GM21381 (cell line): ENCODE results near the gene RASL11B.
"Not testable (repeated sequence)": the region's sequence is repeated elsewhere in the genome, so short reads cannot be mapped to it uniquely, and the experiment has no call there.

Experiments
- ATAC-seq: cut with Tn5 transposase; IDR thresholded peaks from one replicate; pipeline ENCODE4 v1.9.1; 2021; ENCODE audit warnings: mild to moderate bottlenecking, moderate library complexity; ENCODE audit not compliant: unreplicated experiment

The RASL11B gene, protein sequence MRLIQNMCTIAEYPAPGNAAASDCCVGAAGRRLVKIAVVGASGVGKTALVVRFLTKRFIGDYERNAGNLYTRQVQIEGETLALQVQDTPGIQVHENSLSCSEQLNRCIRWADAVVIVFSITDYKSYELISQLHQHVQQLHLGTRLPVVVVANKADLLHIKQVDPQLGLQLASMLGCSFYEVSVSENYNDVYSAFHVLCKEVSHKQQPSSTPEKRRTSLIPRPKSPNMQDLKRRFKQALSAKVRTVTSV

DNA sequence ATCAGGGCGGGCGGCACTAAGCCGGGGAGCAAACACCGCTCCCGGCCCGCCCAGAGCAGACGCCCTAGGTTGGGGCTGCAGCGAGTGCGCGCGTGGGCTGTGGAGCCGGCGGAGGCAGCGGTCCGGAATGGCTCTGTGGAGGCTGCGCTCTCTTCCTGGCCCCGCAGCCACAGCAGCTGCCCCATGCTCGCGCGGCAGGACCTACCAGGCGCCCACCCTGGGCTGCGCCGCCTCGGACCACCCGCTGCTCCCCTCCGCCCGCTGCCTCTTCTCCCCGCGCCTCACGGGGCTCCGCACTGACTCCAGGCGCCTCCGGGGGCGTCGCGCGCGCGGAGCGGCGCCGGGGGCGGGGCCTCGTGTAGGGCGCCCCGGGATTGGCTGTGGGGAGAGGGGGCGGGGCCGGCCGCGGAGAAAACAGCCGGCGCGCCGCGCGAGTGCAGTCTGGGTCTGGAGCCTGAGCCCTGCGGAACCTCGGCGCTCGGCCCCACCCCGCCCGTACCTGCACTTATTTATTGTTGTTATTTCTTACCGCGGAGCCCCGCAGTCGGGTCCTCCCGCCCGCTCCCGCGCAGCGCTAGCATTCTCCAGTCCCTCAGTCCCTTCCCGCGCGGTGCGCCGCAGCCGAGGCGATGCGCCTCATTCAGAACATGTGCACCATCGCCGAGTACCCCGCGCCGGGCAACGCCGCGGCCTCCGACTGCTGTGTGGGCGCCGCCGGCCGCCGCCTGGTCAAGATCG, at the start of gene RASL11B:
TSS of gene RASL11B (plus strand) at position 439 of the 738 bp plus-strand sequence. CDS start at position 630, 191 bp downstream.
- peak; percentile 100 for ATAC-seq

DNA sequence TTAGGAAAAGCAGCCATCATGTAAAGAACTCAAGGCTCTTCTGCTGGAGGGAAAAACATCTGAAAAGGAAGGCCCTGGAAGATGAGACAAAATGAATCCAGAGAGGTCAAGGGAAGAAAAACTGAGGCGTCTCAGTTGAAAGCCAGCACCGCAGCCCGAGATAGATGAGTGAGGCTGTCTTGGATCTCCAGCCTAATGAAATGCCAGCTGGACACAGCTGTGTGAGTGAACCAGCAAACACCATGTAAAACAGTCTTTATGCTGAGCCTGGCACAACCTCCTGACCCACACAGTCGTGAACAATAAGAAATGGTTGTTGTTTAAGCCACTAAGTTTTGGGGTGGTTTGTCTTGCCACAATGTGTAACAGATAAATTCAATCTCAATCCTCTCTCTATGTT, 48.6 kb upstream of the RASL11B start:
- ATAC-seq = no peak

DNA sequence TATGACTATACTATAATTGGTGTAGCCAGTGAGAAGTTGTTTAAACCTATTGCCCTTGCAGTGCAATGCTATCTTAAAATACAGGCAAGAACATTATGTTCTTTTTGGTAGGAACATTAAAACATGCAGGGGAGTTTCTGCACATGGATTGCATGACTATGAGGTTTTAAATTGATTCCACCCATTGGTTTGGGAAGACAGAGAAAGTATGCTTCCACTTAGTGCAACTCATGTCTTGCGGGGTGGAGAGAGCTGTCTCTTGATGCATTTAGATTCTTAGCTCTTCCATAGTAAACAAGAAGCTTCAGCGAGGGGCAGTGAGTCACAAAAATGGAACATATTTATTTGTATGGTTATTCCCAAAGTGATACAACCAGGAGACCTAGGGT, 39.5 kb upstream of the RASL11B start:
- no peak for ATAC-seq

DNA sequence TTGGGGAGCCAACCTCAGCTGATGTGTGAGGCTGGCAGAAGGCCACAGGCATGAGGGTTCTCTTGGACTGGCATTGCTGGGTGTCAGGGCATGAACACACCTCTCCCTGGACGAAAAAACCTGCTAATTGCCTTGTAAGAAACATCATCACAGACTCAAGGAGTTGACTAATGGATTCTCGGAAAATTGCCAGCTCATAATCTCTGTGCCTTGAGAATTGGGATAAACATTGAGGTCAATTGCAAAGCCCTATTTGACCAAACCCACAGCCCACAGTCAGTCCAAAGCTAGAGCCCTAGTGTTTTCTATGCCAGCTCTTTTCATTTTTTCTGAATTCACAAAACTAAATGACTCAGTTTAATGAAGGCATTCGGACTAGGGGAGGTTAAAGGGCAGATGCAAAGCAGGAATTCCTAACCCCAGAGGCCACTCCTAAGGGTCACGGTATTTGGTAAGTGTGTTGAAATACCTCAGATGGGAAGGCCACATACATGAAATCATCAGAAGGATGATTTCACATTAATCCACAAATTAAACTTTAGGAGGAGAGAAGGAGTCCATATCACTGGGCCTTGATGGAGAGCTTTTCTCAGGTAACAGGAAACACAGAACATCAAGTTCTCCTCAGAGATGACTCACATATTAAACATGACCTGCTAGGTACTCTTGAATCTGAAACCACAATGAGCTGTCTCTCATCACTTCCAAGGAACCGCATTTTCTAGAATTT, 39.0 kb upstream of the RASL11B start:
- no peak for ATAC-seq

DNA sequence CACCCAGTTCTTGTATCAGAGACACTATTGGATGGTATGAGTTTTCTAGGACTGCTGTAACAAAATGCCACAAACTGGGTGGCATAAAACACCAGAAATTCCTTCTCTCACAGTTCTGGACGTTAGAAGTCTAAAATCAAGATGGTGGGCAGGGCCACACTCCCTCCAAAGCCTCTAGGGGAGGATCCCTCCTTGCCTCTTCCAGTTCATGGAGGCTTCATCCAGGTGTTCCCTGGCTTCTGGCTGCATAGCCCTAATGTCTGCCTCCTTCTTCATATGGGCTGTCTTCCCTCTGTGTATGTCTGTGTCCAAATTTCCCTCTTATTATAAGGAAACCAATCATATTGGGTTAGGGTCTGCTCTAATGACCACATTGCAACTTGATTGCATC, 38.4 kb upstream of the RASL11B start:
- ATAC-seq = no peak

DNA sequence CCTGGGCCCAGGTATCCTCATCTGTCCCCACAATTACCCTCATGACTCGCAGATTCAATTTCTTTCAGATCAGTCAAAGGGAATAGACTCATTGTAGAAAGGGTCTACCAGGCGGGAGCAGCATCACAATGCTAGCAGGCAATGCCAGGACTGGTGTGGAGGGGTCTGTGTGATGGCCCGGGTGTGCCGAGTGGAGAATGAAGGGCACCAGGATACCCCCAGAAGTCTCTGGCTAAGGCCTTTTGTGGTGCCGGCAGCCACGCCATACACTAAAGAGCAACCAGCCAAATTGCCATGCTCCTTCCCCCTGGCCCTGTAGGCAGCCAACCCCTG, 37.9 kb upstream of the RASL11B start:
- no peak for ATAC-seq

DNA sequence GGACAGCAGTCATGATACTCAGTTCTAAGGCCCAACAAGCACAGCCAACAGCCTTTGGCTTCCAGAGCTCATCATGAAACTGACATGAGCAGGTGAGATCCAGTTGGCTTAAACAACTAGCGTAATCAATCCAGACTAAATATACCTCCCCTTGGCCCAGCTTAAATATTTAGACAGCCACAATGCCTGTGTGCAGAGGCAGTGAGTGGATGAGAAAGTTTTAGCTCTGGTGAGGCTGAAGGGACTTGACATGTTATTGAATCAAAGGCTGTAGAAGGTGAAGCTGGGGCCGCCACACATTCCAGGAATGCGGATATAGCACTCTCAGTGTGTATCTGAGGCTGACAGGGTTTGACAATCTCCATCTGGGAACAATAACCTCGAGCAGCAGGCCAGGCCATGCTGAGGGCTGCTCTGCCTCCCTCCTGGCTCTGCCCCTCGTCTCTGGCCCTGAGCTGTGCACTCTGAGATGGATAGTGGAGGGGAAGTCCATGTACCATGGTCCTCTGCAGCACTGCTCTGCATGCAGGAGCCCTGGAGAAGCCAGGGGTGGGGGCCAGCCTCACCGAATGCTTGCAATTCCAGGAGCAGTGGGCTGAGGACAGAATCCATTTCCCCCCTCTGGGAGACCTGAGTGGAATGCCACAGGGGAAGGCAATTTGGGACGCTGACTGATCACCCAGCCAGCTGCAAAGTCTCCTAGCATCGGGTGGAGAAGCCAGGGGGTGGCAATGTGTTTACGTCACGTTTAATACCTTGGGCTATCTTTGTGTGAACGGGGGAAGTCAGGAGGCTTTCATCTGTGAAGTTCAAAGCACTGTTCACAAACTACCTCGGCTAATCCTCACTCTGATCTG, 37.3 kb upstream of the RASL11B start:
- no peak for ATAC-seq

DNA sequence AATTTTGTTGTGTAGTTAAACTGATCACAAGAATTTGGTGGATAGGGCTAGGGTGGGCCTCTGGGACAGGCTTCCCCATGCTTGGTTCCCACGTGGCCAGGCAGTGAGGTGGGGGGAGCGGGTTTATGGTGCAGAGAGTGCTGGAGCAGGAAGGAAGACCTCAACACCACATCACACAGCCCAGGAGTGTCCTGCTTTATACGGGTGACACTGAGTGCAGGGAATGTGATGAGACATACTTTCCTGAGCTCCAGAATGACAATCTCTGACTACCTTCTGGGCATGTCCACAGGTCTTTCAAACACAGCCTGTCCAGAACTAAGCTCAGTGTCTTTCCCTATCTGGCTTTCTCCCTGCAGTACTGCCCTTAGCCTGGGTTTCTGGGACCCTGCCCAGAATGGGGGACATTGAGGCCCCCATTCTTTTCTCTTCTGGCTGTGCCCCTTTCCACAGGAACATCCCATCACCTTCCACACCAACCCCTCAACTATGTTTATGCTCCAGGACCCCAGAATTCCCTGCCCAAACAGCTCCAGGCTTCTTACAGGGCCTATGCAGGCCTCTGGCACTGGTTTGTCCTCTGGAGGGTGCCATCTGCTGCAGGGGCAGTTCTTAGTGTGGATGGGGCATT, 36.5 kb upstream of the RASL11B start:
- no peak for ATAC-seq

DNA sequence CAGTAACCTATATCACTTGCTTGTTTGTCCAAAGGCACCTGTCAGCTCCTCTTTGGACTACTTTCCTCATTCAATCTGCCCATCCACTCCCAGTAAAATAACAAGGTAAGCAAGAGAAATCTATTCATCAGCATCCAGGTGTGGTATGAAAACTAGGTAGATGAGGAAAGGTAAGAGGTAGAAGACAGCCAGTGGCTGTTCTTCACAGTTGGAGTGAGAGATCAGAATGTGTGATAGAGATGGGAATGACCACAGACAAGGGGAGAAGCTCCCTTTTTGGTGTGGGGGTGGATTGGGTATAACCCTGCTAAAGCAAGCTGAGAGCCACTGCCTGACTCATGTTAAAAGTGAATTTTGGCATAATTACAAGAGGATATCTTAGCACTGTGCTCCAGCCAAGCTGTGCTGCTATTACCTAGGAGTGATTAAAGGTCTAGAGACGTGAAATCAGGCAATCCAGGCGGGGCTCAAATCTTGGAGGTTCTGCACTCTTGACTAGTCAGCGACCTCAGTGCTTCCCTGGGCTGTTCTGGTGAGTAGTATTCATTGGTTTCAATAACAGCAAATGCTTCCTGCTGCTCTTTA, 28.1 kb upstream of the RASL11B start:
- ATAC-seq = no peak

DNA sequence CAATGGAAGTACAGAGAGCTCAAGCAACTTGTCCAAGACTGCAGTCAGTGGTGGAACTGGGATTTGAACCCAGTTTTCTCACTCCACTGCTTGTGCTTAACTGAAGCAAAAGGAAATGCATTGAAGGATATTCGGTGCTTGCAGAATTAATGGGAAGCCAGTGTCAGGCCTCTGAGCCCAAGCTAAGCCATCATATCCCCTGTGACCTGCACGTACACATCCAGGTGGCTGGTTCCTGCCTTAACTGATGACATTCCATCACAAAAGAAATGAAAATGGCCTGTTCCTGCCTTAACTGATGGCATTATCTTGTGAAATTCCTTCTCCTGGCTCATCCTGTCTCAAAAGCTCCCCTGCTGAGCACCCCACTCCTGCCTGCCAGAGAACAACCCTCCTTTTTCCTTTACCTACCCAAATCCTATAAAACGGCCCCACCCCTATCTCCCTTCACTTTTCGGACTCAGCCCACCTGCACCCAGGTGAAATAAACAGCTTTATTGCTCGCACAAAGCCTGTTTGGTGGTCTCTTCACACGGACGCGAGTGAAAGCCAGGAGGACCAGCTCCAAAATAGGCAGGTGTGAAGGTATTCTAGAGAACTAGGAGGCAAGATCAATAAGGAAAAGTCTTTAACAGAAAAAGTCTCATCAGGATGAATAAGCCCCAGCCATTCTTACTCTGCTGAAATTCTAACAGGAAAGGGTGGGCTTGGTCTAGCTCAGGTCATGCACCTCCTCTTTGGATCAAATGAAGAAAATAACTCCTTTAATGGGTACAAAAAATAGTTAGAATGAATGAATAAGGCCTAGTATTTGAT, 27.3 kb upstream of the RASL11B start:
- ATAC-seq = not testable (repeated sequence)

DNA sequence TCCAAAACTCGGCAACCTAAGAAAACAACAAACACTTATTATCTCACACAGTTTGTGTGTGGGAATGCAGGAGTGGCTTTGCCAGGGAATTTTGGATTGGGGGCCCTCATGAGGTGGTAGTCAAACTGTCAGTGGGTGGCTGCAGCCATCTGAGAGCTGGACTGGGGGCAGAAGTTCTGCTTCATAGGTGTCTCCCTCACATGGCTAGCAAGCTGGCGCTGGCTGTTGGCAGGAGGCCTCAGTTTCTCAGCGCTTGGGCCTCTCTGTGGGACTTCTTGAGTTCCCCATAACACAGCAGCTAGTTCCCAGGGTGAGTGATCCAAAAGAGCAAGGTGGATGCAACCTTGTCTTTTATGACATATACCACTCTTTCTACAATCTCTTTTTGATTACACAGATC, 26.0 kb upstream of the RASL11B start:
- ATAC-seq = no peak

DNA sequence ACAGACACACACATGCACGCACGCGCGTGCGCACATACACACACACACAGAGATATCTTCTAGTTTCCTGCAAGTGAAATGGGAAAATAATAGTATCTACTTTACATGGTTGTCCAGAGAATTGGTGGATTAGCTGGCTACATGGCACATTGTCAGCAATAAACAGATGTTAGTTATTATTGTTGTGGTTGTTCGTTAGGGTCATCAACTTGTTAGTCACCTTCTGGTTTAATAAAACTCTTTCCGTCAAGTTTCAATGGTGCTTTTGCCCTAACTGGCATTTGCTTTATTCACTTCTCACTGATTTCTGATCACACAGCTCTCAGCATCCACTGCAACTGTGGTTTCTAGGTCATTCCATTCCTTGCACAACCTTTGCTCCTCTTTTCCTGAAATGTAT, 25.4 kb upstream of the RASL11B start:
- ATAC-seq = no peak

DNA sequence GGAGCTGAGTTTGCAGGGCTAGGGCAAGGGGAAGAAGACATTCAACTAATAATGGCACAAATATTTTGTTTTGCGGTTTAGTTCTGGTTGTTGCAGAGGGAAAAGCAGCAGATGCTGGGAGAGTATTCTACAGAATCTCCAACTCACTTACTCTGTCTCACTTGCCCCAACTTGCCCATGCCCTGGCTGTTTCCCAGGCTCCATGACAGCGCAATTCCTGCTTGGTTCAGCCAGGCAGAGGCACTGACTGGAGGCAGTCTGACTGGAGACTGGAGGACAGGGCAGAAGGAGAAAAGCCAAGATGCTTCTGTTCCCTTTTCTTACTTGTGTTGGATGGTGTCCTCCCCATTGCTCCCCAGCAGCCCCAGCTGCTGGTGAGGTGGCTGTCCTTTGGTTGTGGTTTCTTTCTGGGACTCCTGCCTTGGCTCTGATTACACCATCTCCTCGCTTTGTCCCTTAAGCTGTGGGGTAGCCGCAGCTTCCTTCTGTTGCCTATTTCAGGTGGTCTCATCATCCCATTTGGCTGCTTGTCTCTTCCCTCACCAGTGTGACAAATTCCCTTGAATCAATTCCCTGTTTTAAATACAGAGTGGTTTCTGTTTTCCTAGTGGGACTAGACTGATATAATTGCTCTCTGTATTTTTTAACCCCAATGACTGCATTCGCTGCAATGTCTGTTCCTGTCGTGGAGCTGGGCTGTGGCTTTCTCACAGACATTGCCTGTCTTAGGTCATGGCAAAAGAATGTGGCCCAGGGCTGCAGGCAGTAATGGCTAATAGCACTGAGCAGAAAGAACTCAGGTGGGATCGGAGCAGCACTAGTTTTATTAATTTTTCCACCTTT, 24.2 kb upstream of the RASL11B start:
- ATAC-seq = no peak

DNA sequence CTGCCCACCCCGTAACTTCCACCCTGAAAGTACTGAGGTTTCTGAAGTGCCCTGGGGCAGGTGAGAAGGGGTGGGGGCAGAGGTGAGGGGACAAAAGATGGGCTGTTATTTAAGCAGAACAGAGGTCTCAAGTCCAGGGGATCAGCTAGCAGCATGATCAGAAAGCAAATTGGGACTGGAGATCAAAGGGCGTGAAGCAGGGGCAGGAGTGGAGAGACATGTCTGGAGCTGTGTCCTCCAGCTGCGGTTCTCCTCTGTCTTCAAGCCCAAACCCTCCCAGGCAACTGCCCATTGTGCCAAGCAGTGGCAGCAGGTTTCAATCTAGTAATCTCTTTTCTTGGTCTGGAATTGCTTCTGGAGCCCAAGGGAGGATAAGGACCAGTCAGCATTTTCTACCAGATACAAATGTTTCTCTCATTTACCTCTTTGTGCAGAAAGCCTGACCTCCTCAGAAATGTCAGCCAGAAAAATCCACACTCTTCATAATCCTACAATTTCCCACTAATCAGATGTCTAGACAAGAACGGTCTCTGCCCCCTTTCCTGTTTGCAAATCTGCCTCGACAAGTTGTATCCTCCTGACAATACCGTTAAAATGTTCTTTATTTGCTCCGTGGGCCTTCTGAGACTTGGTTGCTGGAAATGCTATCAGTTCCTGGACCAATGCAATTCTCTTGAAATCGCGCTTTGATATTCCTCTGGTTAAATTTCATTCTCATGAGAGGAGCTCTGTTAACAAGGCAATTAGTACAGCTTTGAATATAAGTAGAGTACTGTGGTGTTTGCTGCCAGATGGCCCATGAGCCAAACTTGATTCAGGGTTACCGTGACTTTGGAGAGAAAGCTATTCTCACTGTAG, 23.2 kb upstream of the RASL11B start:
- no peak for ATAC-seq

DNA sequence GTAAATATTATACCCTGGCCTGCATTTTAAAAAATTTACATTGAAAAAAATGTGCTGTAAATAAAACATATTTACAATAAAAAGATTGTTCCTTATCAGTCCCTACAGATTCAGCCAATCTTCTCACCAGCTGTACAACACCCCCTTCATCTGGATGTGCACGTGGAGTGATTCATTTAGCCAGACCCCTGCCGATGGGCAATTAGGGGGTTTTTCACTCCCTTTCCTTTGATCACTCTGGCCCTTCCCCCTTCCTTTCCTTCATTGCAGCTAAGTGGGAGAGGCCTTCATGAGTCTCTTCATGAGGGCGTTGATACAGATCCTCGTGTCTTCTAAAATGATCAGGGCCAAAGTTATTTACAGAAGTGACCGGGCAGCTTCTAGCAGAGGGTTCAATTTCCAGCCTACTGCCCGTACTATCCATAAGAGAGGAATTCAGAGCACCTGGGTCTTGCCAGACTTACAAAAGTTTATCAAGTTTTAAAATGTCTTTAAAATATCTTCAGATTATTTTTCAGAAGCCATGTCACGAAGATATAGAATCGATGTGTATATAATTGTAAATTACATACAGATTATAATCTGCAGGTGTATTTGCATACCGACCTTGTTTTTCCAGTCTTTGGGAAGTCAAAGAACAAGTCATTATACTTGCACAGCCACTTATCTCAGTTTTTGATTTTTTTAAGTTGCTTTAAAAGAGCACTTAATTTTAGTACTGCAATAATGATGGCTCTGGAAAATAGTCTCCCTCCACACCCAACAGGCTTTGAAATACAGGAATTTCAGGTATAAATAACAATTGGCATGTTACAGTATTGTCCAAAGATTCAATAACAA, 21.4 kb upstream of the RASL11B start:
- no peak for ATAC-seq

DNA sequence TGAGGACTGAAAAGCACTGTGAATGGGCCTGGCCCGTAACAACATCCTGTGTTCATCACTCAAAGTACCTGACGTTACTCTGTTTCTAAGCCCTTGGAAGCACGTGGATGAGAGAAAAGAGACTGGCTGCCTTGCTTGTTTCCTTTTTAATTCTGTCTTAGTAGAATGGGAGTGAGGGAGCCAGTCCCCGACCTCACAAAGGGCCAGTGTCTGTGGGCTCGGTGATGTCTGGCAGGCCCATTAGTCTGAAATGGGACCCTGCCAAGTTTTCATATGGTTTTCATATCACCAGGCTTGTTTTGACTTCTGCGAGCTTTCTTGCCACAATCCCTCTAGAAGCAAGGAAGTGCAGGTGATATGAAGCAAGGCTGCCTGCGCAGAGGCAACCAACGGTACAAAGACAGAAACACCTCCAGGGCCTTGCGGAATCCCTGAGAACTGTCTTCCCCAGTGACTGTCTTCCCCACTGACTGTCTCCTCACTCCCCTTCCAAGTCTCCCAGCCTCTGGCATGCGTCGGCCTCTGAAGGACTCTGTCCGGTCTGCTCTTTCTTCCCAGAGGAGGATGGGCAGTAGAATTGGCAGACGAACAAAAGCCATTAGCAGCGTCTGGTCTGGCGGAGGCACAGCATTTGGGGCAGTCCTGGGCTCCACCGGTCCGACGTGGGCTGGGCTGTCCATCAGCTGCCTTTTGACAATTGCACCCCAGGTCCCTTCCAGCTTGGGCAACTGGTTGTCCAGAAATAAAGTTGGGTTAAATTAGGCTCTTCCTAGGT, 20.2 kb upstream of the RASL11B start:
- no peak for ATAC-seq
